Tibial artery (tissue), 4 donors: ENCODE data around the gene ZACN.

Source experiments
- DNase-seq, 2 donors: peaks; one replicate each; pipeline ENCODE4 v3.0.0-alpha.2; 2019
- H3K27ac ChIP-seq, 2 donors: fragments of 200-600 bp; sonication (generic) in 1 of 2; 1 replicate in 1 of 2; 2 replicates in 1 of 2; pipeline ENCODE4 v1.5.1; 2018 to 2019; ENCODE audit warnings: mild to moderate bottlenecking in 1 of 2
- H3K27me3 ChIP-seq, 2 donors: fragments of 200-600 bp; sonication (generic) in 1 of 2; one replicate each; pipeline versions ENCODE4 v1.5.1 to v1.6.0; 2016 to 2019
- H3K36me3 ChIP-seq, 3 donors: fragments of 200-600 bp; sonication (generic) in 2 of 3; one replicate each; pipeline ENCODE4 v1.5.1; 2016 to 2019; ENCODE audit warnings: mild to moderate bottlenecking in 2 of 3
- H3K4me1 ChIP-seq, 4 donors: fragments of 200-600 bp; sonication (generic) in 2 of 4; 1 replicate in 3 of 4; 2 replicates in 1 of 4; pipeline ENCODE4 v1.5.1; 2016 to 2019
- H3K4me3 ChIP-seq, 2 donors: fragments of 200-600 bp; sonication (generic) in 1 of 2; 1 replicate in 1 of 2; 2 replicates in 1 of 2; pipeline ENCODE4 v1.5.1; 2018 to 2019; ENCODE audit warnings: mild to moderate bottlenecking in 2 of 2
- H3K9me3 ChIP-seq, 3 donors: fragments of 200-600 bp; sonication (generic) in 1 of 3; one replicate each; pipeline ENCODE4 v1.5.1; 2016 to 2019
- intact Hi-C: fragments of 100-400 bp; cut with DNase I; formaldehyde crosslinking; loops from one replicate; pipeline ENCODE4 v1.15.0; 2023; ENCODE audit warnings: low total_unique reads
- TF ChIP-seq, protein P1 (sequence below), 2 experiments: fragments of 200-600 bp in 1 of 2; fragments of 450-650 bp in 1 of 2; IDR thresholded peaks; one replicate each; pipeline ENCODE4 v1.5.1; 2017 to 2019; ENCODE audit warnings: antibody characterized with exemption in 2 of 2, mild to moderate bottlenecking in 1 of 2, moderate library complexity in 1 of 2

The ZACN gene

DNA sequence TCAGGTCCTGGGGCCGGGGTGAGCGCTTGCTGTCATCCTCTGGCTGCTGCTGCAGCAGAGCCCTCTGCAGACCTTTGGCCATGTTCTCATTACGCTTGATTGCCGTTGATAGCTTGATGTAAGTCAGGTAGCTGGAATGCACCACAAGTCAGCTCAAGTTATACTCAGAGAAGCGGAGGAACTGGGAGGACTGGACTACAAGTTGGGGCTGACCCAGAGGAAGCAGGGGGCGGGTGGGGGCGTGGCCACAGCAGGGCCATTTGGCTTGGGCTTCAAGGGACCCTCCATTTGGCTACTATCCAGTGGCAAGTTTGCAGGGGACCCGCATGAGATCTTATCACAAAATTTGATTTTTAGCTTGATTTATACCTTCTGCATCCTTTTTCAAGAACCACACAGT lies 32.9 kb upstream of the ZACN start:
- intact Hi-C loops: no loop called here
- Histone ChIP-seq H3K27me3 (no peaks in the 10 kb centered on the region), H3K4me3 (no peak overlapping the region), H3K4me1 (no peaks in the 10 kb centered on the region), H3K9me3 (no peaks in the 10 kb centered on the region), H3K36me3 (peaks cover 90 to 100% (median 92%) of the 10 kb centered on the region in 3 donors), H3K27ac (no peak overlapping the region)
- no peak for DNase-seq
- TF ChIP-seq, protein P1, sequence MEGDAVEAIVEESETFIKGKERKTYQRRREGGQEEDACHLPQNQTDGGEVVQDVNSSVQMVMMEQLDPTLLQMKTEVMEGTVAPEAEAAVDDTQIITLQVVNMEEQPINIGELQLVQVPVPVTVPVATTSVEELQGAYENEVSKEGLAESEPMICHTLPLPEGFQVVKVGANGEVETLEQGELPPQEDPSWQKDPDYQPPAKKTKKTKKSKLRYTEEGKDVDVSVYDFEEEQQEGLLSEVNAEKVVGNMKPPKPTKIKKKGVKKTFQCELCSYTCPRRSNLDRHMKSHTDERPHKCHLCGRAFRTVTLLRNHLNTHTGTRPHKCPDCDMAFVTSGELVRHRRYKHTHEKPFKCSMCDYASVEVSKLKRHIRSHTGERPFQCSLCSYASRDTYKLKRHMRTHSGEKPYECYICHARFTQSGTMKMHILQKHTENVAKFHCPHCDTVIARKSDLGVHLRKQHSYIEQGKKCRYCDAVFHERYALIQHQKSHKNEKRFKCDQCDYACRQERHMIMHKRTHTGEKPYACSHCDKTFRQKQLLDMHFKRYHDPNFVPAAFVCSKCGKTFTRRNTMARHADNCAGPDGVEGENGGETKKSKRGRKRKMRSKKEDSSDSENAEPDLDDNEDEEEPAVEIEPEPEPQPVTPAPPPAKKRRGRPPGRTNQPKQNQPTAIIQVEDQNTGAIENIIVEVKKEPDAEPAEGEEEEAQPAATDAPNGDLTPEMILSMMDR (IDR thresholded peaks at IDR 0.05): no peak

DNA sequence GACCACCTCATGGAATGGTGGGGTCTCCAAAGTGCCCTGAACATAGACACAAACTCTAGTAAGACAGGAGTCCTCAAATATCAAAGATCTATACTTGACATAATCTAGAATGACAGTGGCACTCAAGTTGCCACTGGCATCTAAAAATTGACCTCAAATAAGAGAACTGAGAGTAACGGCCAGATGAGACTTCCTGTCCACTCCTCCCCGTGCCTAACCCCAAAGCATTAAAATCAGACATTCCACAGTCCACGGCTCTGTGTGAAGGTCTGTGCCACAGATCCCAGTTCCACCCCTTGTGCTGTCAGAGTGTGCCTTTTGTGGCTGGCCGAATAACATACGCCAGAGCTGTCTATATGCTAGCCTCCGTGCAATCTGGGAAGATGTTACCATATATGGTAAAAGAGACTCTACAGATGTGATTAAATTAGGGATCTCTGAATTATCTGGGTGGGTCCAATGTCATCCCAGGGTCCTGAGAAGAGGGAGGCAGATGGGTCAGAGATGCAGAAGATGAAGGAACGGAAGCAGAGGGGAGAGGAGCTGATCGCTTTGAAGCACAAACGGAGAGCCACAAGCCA lies 30.9 kb upstream of the ZACN start:
- DNase-seq: no peak
- peaks cover 73 to 100% (median 87%) of the 10 kb centered on the region in 3 donors for H3K36me3 ChIP-seq

DNA sequence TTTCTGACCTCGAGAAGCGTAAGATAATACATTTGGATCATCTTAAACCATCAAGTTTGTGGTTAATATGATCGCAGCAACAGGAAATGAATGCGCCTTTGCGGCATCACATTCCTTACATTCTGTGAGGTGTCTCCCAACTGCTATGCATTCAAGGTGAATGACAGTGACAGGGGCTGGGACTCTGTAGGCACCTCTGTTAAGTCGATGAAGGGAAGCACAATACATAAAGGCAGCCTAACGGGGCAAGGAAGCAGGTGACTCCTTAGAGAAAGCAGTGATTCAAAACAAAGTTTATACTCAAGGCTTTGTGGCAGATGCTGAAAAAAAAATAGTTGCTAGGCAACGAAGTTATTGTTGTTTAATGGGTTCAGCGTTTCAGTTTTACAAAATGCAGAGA lies 30.3 kb upstream of the ZACN start:
- Histone ChIP-seq H3K4me1 (no peaks in the 10 kb centered on the region), H3K4me3 (no peak overlapping the region), H3K27ac (no peak overlapping the region), H3K27me3 (no peaks in the 10 kb centered on the region), H3K9me3 (no peaks in the 10 kb centered on the region), H3K36me3 (peaks cover 72 to 100% (median 85%) of the 10 kb centered on the region in 3 donors)
- DNase-seq: no peak
- intact Hi-C loops: no loop called here
- TF ChIP-seq, protein P1 (IDR thresholded peaks at IDR 0.05): no peak

More for the DNA sequence above, 30.9 kb upstream of the ZACN start:
- H3K27ac ChIP-seq: no peak overlapping the region
- H3K4me1 ChIP-seq: no peaks in the 10 kb centered on the region
- TF ChIP-seq, protein P1 (IDR thresholded peaks at IDR 0.05): no peak
- no peak overlapping the region for H3K4me3 ChIP-seq
- no peaks in the 10 kb centered on the region for H3K9me3 ChIP-seq
- intact Hi-C loops: no loop called here
- H3K27me3 ChIP-seq: no peaks in the 10 kb centered on the region

DNA sequence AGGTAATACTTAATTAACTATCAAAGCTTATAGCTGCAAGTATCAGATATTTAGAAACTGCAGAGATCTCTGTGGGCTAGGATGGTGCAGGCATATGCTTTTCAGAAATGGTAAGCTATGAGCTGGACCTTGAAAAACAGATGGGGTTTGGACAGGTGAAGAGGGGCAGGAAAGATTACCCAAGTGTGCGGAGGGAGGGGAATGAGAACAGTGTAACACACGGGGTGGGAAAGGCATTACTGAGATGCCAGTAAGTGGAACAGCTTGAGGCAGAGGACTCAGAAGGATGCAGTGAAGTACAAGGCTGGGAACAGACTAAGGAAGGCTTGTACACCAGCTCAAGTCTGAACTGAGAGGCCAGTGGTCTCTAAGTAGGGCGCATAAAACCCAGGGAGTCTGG lies 29.7 kb upstream of the ZACN start:
- no peaks in the 10 kb centered on the region for H3K9me3 ChIP-seq
- no peak overlapping the region for H3K4me3 ChIP-seq
- no peak for DNase-seq
- intact Hi-C loops: no loop called here
- no peak overlapping the region for H3K27ac ChIP-seq
- peaks cover 68 to 100% (median 84%) of the 10 kb centered on the region in 3 donors for H3K36me3 ChIP-seq
- H3K27me3 ChIP-seq: no peaks in the 10 kb centered on the region
- no peaks in the 10 kb centered on the region for H3K4me1 ChIP-seq
- TF ChIP-seq, protein P1 (IDR thresholded peaks at IDR 0.05): no peak

DNA sequence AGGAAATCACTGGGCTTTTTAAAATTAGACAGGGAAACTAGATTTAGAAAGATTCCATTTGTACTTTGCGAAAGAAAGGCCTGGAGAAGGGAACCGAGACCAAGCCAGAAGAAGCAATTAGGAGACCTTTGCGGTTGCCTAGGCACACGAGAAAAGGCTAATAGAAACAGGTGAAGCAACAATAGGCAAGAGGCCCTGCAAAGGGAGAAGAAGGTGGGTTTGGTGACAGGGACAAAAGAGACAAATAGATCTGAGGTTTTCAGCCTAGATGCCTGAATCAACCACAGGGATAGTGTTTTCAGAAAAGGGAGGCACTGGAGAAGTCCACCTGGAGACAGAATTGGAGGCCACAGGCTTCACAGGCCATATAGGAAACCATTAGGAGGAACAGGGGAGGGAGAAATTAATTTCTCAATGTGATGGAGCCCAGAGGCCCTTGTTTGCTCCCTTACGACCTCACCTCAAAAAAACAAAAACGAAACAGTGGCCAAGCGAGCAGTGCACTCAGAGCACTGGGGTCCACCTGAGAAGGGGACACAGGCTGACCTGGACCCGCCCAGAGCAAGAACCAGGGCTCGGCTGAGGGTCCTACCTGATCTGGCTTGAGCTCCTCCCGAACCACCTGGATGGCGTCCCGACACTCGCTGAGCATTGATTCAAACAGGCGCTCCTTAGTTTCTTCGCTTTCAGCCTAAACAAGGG lies 29.0 kb upstream of the ZACN start:
- TF ChIP-seq, protein P1 (IDR thresholded peaks at IDR 0.05): no peak
- H3K27me3 ChIP-seq: no peaks in the 10 kb centered on the region
- peaks cover 61 to 100% (median 84%) of the 10 kb centered on the region in 3 donors for H3K36me3 ChIP-seq
- no peaks in the 10 kb centered on the region for H3K4me1 ChIP-seq
- H3K4me3 ChIP-seq: no peak overlapping the region
- no peak overlapping the region for H3K27ac ChIP-seq
- no peaks in the 10 kb centered on the region for H3K9me3 ChIP-seq
- intact Hi-C loops: no loop called here
- DNase-seq: no peak
